ENCODE data around the gene FAM200B. TPM values are rescaled to one million over a fixed set of nuclear protein-coding genes. Genes with fewer than 3 reads are reported as not detected.

FAM200B gene
- total RNA-seq, 3 donors from 2014 or later (not counting 1 experiment from before 2014, with no cell fraction given), result 14.3 to 15.6 (median 14.5) TPM

DNA sequence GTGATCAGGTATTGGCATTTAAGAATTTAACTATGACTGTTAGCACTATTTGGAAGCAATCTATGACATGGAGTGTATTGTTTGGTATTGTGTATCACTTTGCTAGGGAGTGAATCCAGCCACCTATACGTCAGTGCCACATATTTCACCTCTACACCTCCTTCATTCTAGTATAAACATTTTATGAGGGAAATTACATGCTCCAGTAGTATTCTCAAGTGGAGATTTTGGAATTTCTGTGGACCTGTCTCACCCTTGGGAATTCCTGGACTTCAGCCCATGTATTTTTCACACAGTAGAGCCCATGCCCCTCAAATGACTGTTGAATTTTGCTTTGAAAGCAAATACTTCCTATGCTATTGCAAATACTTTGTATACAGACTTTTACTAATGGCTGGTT lies 32.5 kb downstream of the FAM200B start:
- peaks cover 6 to 9% of the 10 kb centered on the region in 2 donors for H3K4me1 Mint-ChIP-seq
- H3K27ac ChIP-seq (ENCODE audit: low read length), result no peak overlapping the region
- H3K36me3 Mint-ChIP-seq, result no peaks in the 10 kb centered on the region

DNA sequence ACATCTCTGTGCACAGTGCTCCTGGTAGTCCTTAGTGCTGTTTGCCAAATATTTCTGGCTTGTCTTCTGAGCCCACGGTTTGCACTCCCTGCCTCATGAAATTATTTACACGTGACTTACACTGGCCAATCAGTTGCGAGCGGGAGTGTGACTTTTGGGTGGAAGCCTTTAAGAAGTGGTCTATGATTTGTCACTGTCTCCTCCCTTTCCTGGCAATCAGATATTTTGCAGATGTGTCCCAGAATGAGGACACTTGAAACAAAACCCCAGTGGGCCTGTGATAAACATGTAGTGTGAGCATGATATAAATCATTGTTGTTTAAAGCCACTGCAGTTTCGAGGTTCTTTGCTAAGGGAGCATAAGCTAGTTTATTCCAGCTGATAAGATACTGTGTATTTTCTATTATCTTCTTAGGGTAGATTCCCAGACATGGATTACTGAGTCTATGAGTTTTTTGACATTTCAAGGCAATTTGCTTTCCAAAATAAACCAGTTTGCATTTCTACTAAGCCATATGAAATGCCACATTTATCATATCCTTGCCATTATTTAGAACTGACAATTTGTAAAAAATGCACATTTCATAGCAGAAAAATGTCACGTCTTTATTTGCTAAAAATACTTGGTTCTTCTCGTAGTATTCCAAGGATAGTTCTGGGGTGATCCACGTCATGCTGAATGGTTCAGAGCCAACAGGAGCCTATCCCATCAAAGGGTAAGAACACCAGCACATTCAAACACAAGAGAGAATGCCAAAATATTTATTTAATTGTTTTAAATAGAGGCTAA lies 33.2 kb downstream of the FAM200B start:
- no peaks in the 10 kb centered on the region for H3K36me3 Mint-ChIP-seq
- TF ChIP-seq, protein P1, sequence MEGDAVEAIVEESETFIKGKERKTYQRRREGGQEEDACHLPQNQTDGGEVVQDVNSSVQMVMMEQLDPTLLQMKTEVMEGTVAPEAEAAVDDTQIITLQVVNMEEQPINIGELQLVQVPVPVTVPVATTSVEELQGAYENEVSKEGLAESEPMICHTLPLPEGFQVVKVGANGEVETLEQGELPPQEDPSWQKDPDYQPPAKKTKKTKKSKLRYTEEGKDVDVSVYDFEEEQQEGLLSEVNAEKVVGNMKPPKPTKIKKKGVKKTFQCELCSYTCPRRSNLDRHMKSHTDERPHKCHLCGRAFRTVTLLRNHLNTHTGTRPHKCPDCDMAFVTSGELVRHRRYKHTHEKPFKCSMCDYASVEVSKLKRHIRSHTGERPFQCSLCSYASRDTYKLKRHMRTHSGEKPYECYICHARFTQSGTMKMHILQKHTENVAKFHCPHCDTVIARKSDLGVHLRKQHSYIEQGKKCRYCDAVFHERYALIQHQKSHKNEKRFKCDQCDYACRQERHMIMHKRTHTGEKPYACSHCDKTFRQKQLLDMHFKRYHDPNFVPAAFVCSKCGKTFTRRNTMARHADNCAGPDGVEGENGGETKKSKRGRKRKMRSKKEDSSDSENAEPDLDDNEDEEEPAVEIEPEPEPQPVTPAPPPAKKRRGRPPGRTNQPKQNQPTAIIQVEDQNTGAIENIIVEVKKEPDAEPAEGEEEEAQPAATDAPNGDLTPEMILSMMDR (IDR thresholded peaks at IDR 0.05), result no peak
- no peaks in the 10 kb centered on the region for H3K9me3 ChIP-seq (ENCODE audit: control insufficient read depth, insufficient read depth, low read length)
- H3K27ac Mint-ChIP-seq, result no peak overlapping the region
- no peak overlapping the region for H3K4me3 ChIP-seq (ENCODE audit: low read length)
- H3K9me3 Mint-ChIP-seq, result no peaks in the 10 kb centered on the region
- no peak overlapping the region for H3K4me3 Mint-ChIP-seq
- H3K27me3 Mint-ChIP-seq (ENCODE audit: low read depth in 2 of 2), result no peaks in the 10 kb centered on the region
- H3K27me3 ChIP-seq (ENCODE audit: control insufficient read depth, insufficient read depth, low read length), result no peaks in the 10 kb centered on the region
- DNase-seq, result no peak
- 78% methylated on average over 8 of the region's 8 CpGs for WGBS (ENCODE audit: insufficient coverage)
- H3K4me1 Mint-ChIP-seq, result peaks cover 6 to 9% of the 10 kb centered on the region in 2 donors
- no peaks in the 10 kb centered on the region for H3K36me3 ChIP-seq (ENCODE audit: control insufficient read depth, insufficient read depth, low read length)
- intact Hi-C loops (cut with micrococcal nuclease), result no loop called here
- no peak overlapping the region for H3K27ac ChIP-seq (ENCODE audit: low read length)
- H3K4me1 ChIP-seq (ENCODE audit: control insufficient read depth, insufficient read depth, low read length), result no peaks in the 10 kb centered on the region
- ATAC-seq, result peak in 1 of 3 donors; percentile 26

More for the DNA sequence above, 32.5 kb downstream of the FAM200B start:
- TF ChIP-seq, protein P1 (IDR thresholded peaks at IDR 0.05), result no peak
- Histone ChIP-seq H3K4me1 (ENCODE audit: control insufficient read depth, insufficient read depth, low read length) (no peaks in the 10 kb centered on the region), H3K27me3 (ENCODE audit: control insufficient read depth, insufficient read depth, low read length) (no peaks in the 10 kb centered on the region), H3K4me3 (ENCODE audit: low read length) (no peak overlapping the region), H3K9me3 (ENCODE audit: control insufficient read depth, insufficient read depth, low read length) (no peaks in the 10 kb centered on the region), H3K36me3 (ENCODE audit: control insufficient read depth, insufficient read depth, low read length) (no peaks in the 10 kb centered on the region)
- no peak overlapping the region for H3K4me3 Mint-ChIP-seq
- no peak overlapping the region for H3K27ac Mint-ChIP-seq
- intact Hi-C loops (cut with micrococcal nuclease), result no loop called here
- ATAC-seq, result no peak
- WGBS (ENCODE audit: insufficient coverage), result no CpG with 5 or more reads among the region's 1 CpG
- H3K9me3 Mint-ChIP-seq, result no peaks in the 10 kb centered on the region
- no peak for DNase-seq
- no peaks in the 10 kb centered on the region for H3K27me3 Mint-ChIP-seq (ENCODE audit: low read depth in 2 of 2)

DNA sequence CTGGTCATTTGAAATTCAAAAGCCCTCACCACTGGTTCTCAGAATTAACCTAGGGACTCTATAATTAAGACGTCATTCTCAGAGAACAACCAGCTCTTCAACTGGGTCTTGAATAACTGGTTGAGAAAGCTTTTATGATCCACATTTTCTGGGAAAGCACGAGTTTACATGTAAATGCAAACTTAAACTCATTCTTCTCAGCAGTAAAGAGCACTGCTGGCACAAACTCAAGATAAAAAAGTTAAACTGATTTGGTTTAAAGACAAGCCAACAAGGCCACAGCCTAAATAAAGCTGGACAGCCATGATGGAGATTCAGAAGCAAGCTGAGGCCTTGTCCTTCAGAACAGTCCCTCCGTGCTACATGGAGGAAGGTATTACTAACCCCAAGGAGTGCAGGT lies 34.5 kb downstream of the FAM200B start:
- TF ChIP-seq, protein P1 (IDR thresholded peaks at IDR 0.05), result no peak
- no peaks in the 10 kb centered on the region for H3K36me3 ChIP-seq (ENCODE audit: control insufficient read depth, insufficient read depth, low read length)
- no peak for ATAC-seq
- Mint-ChIP-seq H3K9me3 (no peaks in the 10 kb centered on the region), H3K27ac (no peak overlapping the region), H3K4me1 (peaks cover 6 to 9% of the 10 kb centered on the region in 2 donors), H3K27me3 (ENCODE audit: low read depth in 2 of 2) (no peaks in the 10 kb centered on the region), H3K36me3 (no peaks in the 10 kb centered on the region), H3K4me3 (no peak overlapping the region)
- no peak for DNase-seq
- no peaks in the 10 kb centered on the region for H3K9me3 ChIP-seq (ENCODE audit: control insufficient read depth, insufficient read depth, low read length)
- no peaks in the 10 kb centered on the region for H3K4me1 ChIP-seq (ENCODE audit: control insufficient read depth, insufficient read depth, low read length)
- no peak overlapping the region for H3K27ac ChIP-seq (ENCODE audit: low read length)
- intact Hi-C loops (cut with micrococcal nuclease), result no loop called here
- H3K4me3 ChIP-seq (ENCODE audit: low read length), result no peak overlapping the region
- H3K27me3 ChIP-seq (ENCODE audit: control insufficient read depth, insufficient read depth, low read length), result no peaks in the 10 kb centered on the region
- WGBS (ENCODE audit: insufficient coverage), result 93% methylated on average over 3 of the region's 3 CpGs

DNA sequence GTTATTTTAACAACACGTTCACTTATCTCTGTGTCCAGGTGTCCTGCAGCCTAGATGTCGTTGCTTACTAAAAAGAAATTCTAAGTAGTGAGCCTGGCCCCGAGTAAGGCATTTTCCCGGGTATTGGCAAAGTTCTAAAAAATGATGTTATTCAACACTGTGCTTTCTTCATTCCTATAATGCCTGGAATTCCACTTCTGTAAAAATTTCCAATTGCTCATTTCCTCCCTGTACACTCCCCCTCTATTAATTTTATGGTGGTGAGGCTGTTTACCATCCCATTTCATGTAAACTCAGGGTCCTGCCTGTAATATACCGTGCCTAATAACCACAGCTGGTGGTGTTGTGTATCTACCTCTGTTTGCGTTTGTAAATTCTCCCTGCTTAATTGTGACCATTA lies 35.5 kb downstream of the FAM200B start:
- Mint-ChIP-seq H3K36me3 (no peaks in the 10 kb centered on the region), H3K4me1 (peaks cover 6 to 9% of the 10 kb centered on the region in 2 donors), H3K27me3 (ENCODE audit: low read depth in 2 of 2) (no peaks in the 10 kb centered on the region), H3K27ac (no peak overlapping the region), H3K4me3 (no peak overlapping the region), H3K9me3 (no peaks in the 10 kb centered on the region)
- Histone ChIP-seq H3K27me3 (ENCODE audit: control insufficient read depth, insufficient read depth, low read length) (no peaks in the 10 kb centered on the region), H3K9me3 (ENCODE audit: control insufficient read depth, insufficient read depth, low read length) (no peaks in the 10 kb centered on the region), H3K27ac (ENCODE audit: low read length) (no peak overlapping the region), H3K36me3 (ENCODE audit: control insufficient read depth, insufficient read depth, low read length) (no peaks in the 10 kb centered on the region), H3K4me1 (ENCODE audit: control insufficient read depth, insufficient read depth, low read length) (no peaks in the 10 kb centered on the region), H3K4me3 (ENCODE audit: low read length) (no peak overlapping the region)
- ATAC-seq (no peak), DNase-seq (no peak)
- WGBS (ENCODE audit: insufficient coverage), result 96% methylated on average over 6 of the region's 6 CpGs
- TF ChIP-seq, protein P1 (IDR thresholded peaks at IDR 0.05), result no peak
- intact Hi-C loops (cut with micrococcal nuclease), result no loop called here
